HG03558 (cell line): ENCODE results near the gene P4HA1.
"Not testable (repeated sequence)": the region's sequence is repeated elsewhere in the genome, so short reads cannot be mapped to it uniquely, and the experiment has no call there.

ENCODE experiments used
- ATAC-seq: cut with Tn5 transposase; IDR thresholded peaks from one replicate; pipeline ENCODE4 v1.9.1; 2021; ENCODE audit warnings: moderate number of reproducible peaks; ENCODE audit not compliant: unreplicated experiment; ENCODE audit errors: extremely low read depth

Gene P4HA1

GRCh38 chr10:73096449-73097304, at the start of gene P4HA1:
P4HA1 (minus strand) TSS chr10:73096866; CDS start chr10:73074883, 21,983 bp downstream.
- ATAC-seq = peak; percentile 64

GRCh38 chr10:73141603-73142002, 44.9 kb upstream of the P4HA1 start:
- no peak for ATAC-seq

GRCh38 chr10:73139251-73139650, 42.6 kb upstream of the P4HA1 start:
- ATAC-seq = no peak

GRCh38 chr10:73136627-73137026, 40.0 kb upstream of the P4HA1 start:
- ATAC-seq = no peak

- ATAC-seq = no peak
Observed at GRCh38 chr10:73134727-73135126, 38.1 kb upstream of the P4HA1 start.

- ATAC-seq = no peak
Observed at GRCh38 chr10:73131913-73132686, 35.4 kb upstream of the P4HA1 start.

GRCh38 chr10:73131301-73131700, 34.6 kb upstream of the P4HA1 start:
- no peak for ATAC-seq

- no peak for ATAC-seq
Observed at GRCh38 chr10:73126343-73126742, 29.7 kb upstream of the P4HA1 start.

- no peak for ATAC-seq
Observed at GRCh38 chr10:73119952-73120351, 23.3 kb upstream of the P4HA1 start.

GRCh38 chr10:73119457-73119856, 22.8 kb upstream of the P4HA1 start:
- ATAC-seq = no peak

- peak; percentile 60 for ATAC-seq
Observed at GRCh38 chr10:73117976-73118743, 21.5 kb upstream of the P4HA1 start.

GRCh38 chr10:73116017-73116416, 19.4 kb upstream of the P4HA1 start:
- ATAC-seq = no peak

GRCh38 chr10:73113551-73113950, 16.9 kb upstream of the P4HA1 start:
- ATAC-seq = no peak

GRCh38 chr10:73112032-73112431, 15.4 kb upstream of the P4HA1 start:
- not testable (repeated sequence) for ATAC-seq

GRCh38 chr10:73110345-73110849, 13.7 kb upstream of the P4HA1 start, which contains the start of gene NUDT13:
NUDT13 (plus strand) TSS chr10:73110455; CDS start chr10:73114366, 3,911 bp downstream.
- no peak for ATAC-seq

- not testable (repeated sequence) for ATAC-seq
Observed at GRCh38 chr10:73109248-73109652, 12.6 kb upstream of the P4HA1 start.

- no peak for ATAC-seq
Observed at GRCh38 chr10:73106301-73106700, 9.6 kb upstream of the P4HA1 start.

GRCh38 chr10:73099141-73099540, 2.5 kb upstream of the P4HA1 start:
- no peak for ATAC-seq

GRCh38 chr10:73097305-73097670, 622 bp upstream of the P4HA1 start:
- no peak for ATAC-seq

- no peak for ATAC-seq
Observed at GRCh38 chr10:73096041-73096448, 621 bp downstream of the P4HA1 start.
